Lung (tissue), 12 donors: ENCODE measurements around the gene RNF217. TPM values are rescaled to one million over a fixed set of nuclear protein-coding genes. Genes with fewer than 3 reads are reported as not detected.

ENCODE experiments used
- ATAC-seq: fragments of 200-7000 bp; cut with Tn5 transposase; one replicate; pipeline ENCODE4 v1.9.1; 2020; ENCODE audit warnings: moderate number of reproducible peaks; ENCODE audit not compliant: insufficient read depth, low FRiP score
- DNase-seq, 3 donors: peaks; one replicate each; pipeline ENCODE4 v3.0.0-alpha.2; 2013 to 2017
- H3K27ac ChIP-seq, 2 donors: one replicate each; pipeline ENCODE4 v1.5.1; 2013; ENCODE audit warnings: mild to moderate bottlenecking in 2 of 2, moderate library complexity in 2 of 2, control low read depth in 1 of 2, inconsistent platforms in 1 of 2, low read depth in 1 of 2, low read length in 1 of 2
- H3K27me3 ChIP-seq, 3 donors: one replicate each; pipeline ENCODE4 v1.5.1; 2013; ENCODE audit warnings: low read length in 2 of 3; ENCODE audit not compliant: control insufficient read depth in 3 of 3, insufficient read depth in 3 of 3
- H3K36me3 ChIP-seq, 4 donors: one replicate each; pipeline ENCODE4 v1.5.1; 2013; ENCODE audit warnings: low read length in 4 of 4, mild to moderate bottlenecking in 1 of 4, moderate library complexity in 1 of 4; ENCODE audit not compliant: control insufficient read depth in 4 of 4, insufficient read depth in 4 of 4
- H3K4me1 ChIP-seq, 5 donors: one replicate each; pipeline ENCODE4 v1.5.1; 2013; ENCODE audit warnings: low read length in 5 of 5, mild to moderate bottlenecking in 2 of 5, moderate library complexity in 1 of 5; ENCODE audit not compliant: control insufficient read depth in 5 of 5, insufficient read depth in 5 of 5
- H3K4me3 ChIP-seq: one replicate; pipeline ENCODE4 v1.5.1; 2013; ENCODE audit warnings: mild to moderate bottlenecking, control low read depth, moderate library complexity
- H3K9ac ChIP-seq, 2 donors: one replicate each; pipeline ENCODE4 v1.5.1; 2013; ENCODE audit warnings: low read length in 2 of 2, control low read depth in 1 of 2; ENCODE audit not compliant: insufficient read depth in 1 of 2
- H3K9me3 ChIP-seq, 4 donors: one replicate each; pipeline ENCODE4 v1.5.1; 2013; ENCODE audit warnings: low read length in 3 of 4, mild to moderate bottlenecking in 1 of 4, moderate library complexity in 1 of 4; ENCODE audit not compliant: control insufficient read depth in 4 of 4, insufficient read depth in 3 of 4
- WGBS, 2 donors: extraction: QIAGEN DNeasy Blood & Tissue Kit; methylation state at CpG; one replicate each; pipeline ENCODE4 v1.1.7; 2013; 5-methylcytosine and 5-hydroxymethylcytosine counted together
- polyA plus RNA-seq, 2 donors: library from polyadenylated mRNA; stranded (reverse); fragments of 200-250 nt; gene quantifications; one replicate each; pipeline ENCODE4 v1.2.1, GENCODE V29; 2013
- total RNA-seq, 2 donors: library from RNA; depleted of rRNA in 1 of 2; stranded (reverse); fragments of >200 nt in 1 of 2; gene quantifications; one replicate each; pipeline ENCODE4 v1.2.1, GENCODE V29; 2014 to 2021
- TF ChIP-seq, protein P1 (sequence below): IDR thresholded peaks from 2 replicates; pipeline ENCODE4 v1.5.1; 2012; ENCODE audit warnings: mild to moderate bottlenecking; ENCODE audit errors: control extremely low read depth, extremely low read depth
- donor health status: control.
- donor health status: control.
- donor health status: Bipolar disorder and iron deficiency.
- donor health status: healthy.
- donor health status: DM: yes; HTN: yes; CAD: no.

The RNF217 gene
- total and polyA plus RNA-seq, 4 donors, result 3.1 to 58.6 (median 13.6) TPM

DNA sequence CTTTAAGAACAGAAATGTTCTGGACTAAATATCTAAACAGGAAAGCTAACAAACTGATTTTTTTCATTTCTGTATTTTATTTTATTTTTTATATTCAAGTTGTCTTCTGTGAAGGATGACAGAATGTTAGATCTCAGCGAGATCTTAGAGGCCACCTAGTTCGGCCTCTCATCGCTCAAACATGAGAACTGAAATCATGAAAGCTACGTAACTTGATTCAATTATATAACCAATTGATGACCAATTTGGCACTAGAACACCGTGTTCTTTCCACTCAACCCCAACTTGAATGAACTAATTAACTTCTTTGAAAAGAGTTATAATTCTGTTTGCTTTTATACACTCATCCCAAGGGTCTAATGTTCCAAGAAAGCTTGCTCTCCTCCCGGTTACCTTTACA is 24.6 kb upstream of the RNF217 start:
- Histone ChIP-seq H3K27ac (no peak overlapping the region), H3K27me3 (no peaks in the 10 kb centered on the region), H3K9ac (no peak overlapping the region), H3K4me1 (peaks cover 0 to 5% (median 0%) of the 10 kb centered on the region in 5 donors), H3K36me3 (no peaks in the 10 kb centered on the region), H3K4me3 (no peak overlapping the region), H3K9me3 (no peaks in the 10 kb centered on the region)
- no peak for ATAC-seq
- WGBS, 2 donors, result 86 to 90% methylated on average over 6 of the region's 6 CpGs
- no peak for DNase-seq
- TF ChIP-seq, protein P1, sequence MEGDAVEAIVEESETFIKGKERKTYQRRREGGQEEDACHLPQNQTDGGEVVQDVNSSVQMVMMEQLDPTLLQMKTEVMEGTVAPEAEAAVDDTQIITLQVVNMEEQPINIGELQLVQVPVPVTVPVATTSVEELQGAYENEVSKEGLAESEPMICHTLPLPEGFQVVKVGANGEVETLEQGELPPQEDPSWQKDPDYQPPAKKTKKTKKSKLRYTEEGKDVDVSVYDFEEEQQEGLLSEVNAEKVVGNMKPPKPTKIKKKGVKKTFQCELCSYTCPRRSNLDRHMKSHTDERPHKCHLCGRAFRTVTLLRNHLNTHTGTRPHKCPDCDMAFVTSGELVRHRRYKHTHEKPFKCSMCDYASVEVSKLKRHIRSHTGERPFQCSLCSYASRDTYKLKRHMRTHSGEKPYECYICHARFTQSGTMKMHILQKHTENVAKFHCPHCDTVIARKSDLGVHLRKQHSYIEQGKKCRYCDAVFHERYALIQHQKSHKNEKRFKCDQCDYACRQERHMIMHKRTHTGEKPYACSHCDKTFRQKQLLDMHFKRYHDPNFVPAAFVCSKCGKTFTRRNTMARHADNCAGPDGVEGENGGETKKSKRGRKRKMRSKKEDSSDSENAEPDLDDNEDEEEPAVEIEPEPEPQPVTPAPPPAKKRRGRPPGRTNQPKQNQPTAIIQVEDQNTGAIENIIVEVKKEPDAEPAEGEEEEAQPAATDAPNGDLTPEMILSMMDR, result no peak

DNA sequence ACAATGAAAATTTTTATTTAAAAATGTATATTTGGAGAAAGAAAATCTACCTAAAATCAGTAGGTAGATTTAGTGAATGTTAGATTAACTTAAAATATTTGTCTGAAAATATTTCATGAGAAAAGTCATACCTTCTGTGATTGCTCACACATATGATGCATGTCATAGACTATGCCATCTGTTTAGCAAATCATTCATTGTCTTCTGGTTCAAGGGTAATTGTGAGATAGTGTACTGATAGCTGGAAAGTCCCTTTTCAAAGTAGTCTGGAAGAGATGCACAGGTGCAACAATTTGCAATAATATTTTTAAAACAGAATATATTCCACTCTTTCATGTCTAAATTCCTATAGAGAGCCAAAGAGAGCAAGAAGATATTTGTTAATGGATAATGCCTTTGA is 21.0 kb upstream of the RNF217 start:
- Histone ChIP-seq H3K27ac (no peak overlapping the region), H3K27me3 (no peaks in the 10 kb centered on the region), H3K36me3 (no peaks in the 10 kb centered on the region), H3K4me3 (no peak overlapping the region), H3K4me1 (no peaks in the 10 kb centered on the region), H3K9ac (no peak overlapping the region), H3K9me3 (no peaks in the 10 kb centered on the region)
- TF ChIP-seq, protein P1, result no peak
- DNase-seq (no peak), ATAC-seq (no peak)

DNA sequence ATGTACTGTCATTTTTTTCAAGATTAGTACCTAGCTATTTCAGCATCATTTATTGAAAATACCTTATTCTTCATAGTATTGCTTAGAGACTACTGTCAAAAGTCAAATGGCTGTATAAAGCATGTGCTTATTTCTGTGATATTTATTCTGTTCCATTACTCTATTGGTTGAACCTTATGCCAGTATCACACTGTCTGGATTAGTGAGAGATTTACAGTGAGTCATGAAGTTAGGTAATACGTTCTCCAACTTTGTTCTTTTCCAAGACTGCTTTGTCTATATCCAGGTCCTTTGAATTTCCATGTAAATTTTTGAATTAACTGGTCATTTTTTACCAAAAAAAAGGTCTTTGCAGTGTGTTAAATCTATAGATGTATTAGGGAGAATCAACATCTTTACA is 18.6 kb upstream of the RNF217 start:
- 96 to 100% methylated on average over 1 of the region's 1 CpG for WGBS, 2 donors
- TF ChIP-seq, protein P1, result no peak
- no peaks in the 10 kb centered on the region for H3K36me3 ChIP-seq

DNA sequence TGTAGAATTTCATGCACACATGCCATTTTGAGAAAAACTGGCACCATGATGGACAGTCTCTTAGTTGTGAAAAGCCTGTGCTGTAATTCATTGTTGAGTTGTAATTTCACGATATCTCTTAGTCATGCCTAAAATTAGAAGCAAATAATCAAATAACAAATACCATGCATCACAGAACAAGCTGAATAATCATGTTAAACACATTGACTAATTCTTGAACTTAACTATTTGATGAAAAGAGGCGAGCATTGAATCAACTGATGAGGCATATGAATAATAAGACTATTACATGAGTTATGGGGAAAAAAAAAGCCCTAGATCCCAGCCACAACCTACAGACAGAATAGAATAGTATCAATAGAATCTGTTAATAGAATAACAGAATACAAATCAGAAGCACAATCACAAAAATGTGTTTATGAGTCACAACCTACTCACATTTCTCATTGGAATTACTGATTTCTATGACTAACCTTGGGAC is 14.2 kb upstream of the RNF217 start:
- H3K9ac ChIP-seq, result no peak overlapping the region
- H3K4me1 ChIP-seq, result no peaks in the 10 kb centered on the region
- no peaks in the 10 kb centered on the region for H3K27me3 ChIP-seq
- DNase-seq (no peak), ATAC-seq (no peak)
- H3K27ac ChIP-seq, result no peak overlapping the region
- no peak overlapping the region for H3K4me3 ChIP-seq
- H3K36me3 ChIP-seq, result no peaks in the 10 kb centered on the region
- TF ChIP-seq, protein P1, result no peak
- WGBS, 2 donors, result 83 to 91% methylated on average over 2 of the region's 2 CpGs
- H3K9me3 ChIP-seq, result no peaks in the 10 kb centered on the region

More for the DNA sequence above, 18.6 kb upstream of the RNF217 start:
- no peak overlapping the region for H3K27ac ChIP-seq
- no peaks in the 10 kb centered on the region for H3K27me3 ChIP-seq
- H3K9me3 ChIP-seq, result no peaks in the 10 kb centered on the region
- DNase-seq (no peak), ATAC-seq (no peak)
- H3K4me3 ChIP-seq, result no peak overlapping the region
- no peaks in the 10 kb centered on the region for H3K4me1 ChIP-seq
- H3K9ac ChIP-seq, result no peak overlapping the region
